UCSD-AML1 (cell line): ENCODE data around the gene SLC35B1.
"Not testable (repeated sequence)": the region's sequence is repeated elsewhere in the genome, so short reads cannot be mapped to it uniquely, and the experiment has no call there.

ENCODE experiments used
- DNase-seq: peaks from one replicate; lab custom pipeline; 2025; ENCODE audit not compliant: unreplicated experiment; lab: John Stamatoyannopoulos, UW

The SLC35B1 gene

DNA sequence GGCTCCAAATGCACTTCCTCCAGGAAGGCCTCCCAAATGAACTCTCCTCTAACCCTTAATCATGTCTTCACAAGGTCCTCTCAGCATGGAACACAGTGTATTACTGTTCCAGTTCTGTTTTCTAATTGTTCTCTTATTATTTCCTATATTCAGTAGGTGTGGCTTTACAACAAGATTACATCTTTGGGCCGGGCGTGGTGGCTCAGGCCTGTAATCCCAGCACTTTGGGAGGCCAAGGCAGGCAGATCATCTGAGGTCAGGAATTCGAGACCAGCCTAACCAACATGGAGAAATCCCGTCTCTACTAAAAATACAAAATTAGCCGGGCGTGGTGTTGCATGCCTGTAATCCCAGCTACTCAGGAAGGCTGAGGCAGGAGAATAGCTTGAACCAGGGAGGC, 34.1 kb downstream of the SLC35B1 start:
- DNase-seq = not testable (repeated sequence)

GRCh38 chr17:49670641-49671040, 37.1 kb downstream of the SLC35B1 start:
- no peak for DNase-seq

GRCh38 chr17:49670002-49670401, 37.8 kb downstream of the SLC35B1 start:
- DNase-seq = no peak

DNA sequence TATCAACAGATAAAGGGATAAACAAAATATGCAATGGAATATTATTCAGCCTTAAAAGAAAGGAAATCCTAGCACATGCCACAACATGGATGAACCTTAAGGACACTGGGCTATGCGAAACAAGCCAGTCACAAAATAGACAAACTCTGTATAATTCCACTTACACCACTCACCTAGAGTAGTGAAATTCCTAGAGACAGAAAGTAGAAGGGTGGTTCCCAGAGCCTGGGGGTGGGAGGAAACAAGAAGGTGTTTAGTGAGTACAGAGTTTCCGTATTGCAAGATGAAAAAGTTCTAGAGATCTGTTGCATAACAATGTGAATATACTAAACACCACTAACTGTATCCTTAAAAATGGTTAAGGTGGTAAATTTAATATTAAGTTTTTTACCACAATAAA, 39.9 kb downstream of the SLC35B1 start:
- DNase-seq = no peak

DNA sequence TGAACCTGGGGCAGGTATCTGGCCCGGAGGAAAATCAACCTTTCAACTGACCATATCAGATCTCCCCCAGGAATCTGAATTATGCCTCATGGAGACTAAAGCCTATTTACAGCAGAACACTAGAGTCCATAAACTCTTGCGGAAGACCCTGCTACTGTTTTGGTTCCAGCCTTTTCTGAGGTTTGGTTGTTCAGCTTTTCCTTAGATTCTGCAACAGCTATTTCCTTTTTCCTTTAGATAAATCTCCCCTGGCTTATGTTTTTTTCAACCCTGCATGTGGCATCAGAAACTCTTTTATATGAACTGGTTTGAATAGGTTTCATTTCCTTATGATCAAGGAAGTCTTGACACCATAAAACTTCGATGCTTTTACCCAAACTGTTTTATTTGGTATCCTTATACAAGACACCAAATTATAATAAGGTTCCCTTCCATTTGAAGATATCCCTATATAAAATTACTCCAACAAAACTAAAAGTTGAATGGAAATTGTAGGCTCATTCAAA, 43.0 kb downstream of the SLC35B1 start:
- DNase-seq = no peak

DNA sequence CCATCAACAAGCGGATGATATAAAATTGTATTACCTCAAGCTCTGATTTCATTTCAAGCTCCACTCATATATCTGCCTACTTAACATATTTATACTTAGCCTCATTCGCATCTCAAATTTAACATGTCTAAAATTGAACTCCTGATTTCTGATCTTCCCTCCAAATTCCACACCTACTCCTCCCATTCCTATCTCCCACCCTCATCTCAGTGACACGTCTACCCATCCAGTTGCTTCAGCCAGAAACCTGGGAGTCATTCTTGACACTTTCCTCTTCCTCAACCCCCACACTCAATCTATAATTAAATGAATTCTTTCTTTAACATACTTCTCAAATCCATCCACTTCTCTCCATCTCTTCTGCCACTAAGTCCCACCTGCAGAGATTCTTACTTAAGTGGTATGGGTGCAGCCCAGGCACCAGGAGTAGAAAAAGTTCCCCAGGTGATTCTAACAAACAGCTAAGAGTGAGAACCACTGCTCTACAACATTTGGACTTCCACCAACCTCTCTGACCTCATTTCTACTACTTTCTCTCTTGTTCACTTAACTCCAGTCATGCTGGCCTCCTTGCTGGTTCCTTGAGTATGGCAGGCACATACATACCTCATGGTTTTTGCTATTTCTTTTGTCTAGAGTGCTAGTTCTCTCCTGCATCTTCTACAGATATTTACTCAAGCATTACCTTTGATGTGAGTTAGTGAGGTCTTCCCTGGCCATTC, 47.9 kb downstream of the SLC35B1 start:
- DNase-seq = no peak

- DNase-seq = no peak
Observed at GRCh38 chr17:49656247-49656646, 51.5 kb downstream of the SLC35B1 start.
